Trophoblast cell (in vitro differentiated cells and primary cell): Measurements from ENCODE around the gene FHOD1.

Experiments
- DNase-seq, 2 donors: peaks; one replicate each; pipeline ENCODE4 v3.0.0-alpha.2; 2016
- H2AFZ ChIP-seq: 2 replicates; pipeline ENCODE4 v1.6.1; 2013; ENCODE audit warnings: low read length, moderate library complexity, mild to moderate bottlenecking; ENCODE audit not compliant: insufficient read depth, poor library complexity
- H2AK5ac ChIP-seq: 2 replicates; pipeline ENCODE4 v1.6.1; 2013; ENCODE audit warnings: mild to moderate bottlenecking, low read length
- H2BK120ac ChIP-seq: 2 replicates; pipeline ENCODE4 v1.6.1; 2013; ENCODE audit warnings: low read length, mild to moderate bottlenecking, moderate library complexity; ENCODE audit not compliant: insufficient read depth, poor library complexity
- H2BK12ac ChIP-seq: 2 replicates; pipeline ENCODE4 v1.6.1; 2013; ENCODE audit warnings: mild to moderate bottlenecking, low read length, moderate library complexity
- H2BK5ac ChIP-seq: 2 replicates; pipeline ENCODE4 v1.6.1; 2013; ENCODE audit warnings: low read length, low read depth, moderate library complexity, mild to moderate bottlenecking; ENCODE audit not compliant: poor library complexity
- H3K14ac ChIP-seq: 2 replicates; pipeline ENCODE4 v1.6.1; 2013; ENCODE audit warnings: mild to moderate bottlenecking, low read length
- H3K18ac ChIP-seq: 2 replicates; pipeline ENCODE4 v1.6.1; 2013; ENCODE audit warnings: mild to moderate bottlenecking, low read length
- H3K23ac ChIP-seq: 2 replicates; pipeline ENCODE4 v1.6.1; 2013; ENCODE audit warnings: low read length
- H3K27ac ChIP-seq: 2 replicates; pipeline ENCODE4 v1.5.1; 2013; ENCODE audit warnings: low read depth, mild to moderate bottlenecking, inconsistent platforms, low read length, moderate library complexity
- H3K27me3 ChIP-seq: 2 replicates; pipeline ENCODE4 v1.6.1; 2013; ENCODE audit warnings: inconsistent platforms, mild to moderate bottlenecking, low read length, moderate library complexity; ENCODE audit not compliant: insufficient read depth
- H3K36me3 ChIP-seq, 2 experiments: 1 replicate in 1 of 2; 2 replicates in 1 of 2; pipeline ENCODE4 v1.6.1; 2013; ENCODE audit warnings: low read length in 2 of 2, mild to moderate bottlenecking in 2 of 2, moderate library complexity in 1 of 2; ENCODE audit not compliant: insufficient read depth in 2 of 2, control insufficient read depth in 1 of 2
- H3K4ac ChIP-seq: 2 replicates; pipeline ENCODE4 v1.6.1; 2013; ENCODE audit warnings: low read depth, mild to moderate bottlenecking, low read length, moderate library complexity
- H3K4me1 ChIP-seq, 2 experiments: 1 replicate in 1 of 2; 2 replicates in 1 of 2; pipeline ENCODE4 v1.6.1; 2013; ENCODE audit warnings: low read length in 2 of 2, mild to moderate bottlenecking in 2 of 2, moderate library complexity in 1 of 2; ENCODE audit not compliant: insufficient read depth in 2 of 2, control insufficient read depth in 1 of 2
- H3K4me2 ChIP-seq: 2 replicates; pipeline ENCODE4 v1.6.1; 2013; ENCODE audit warnings: inconsistent platforms, mild to moderate bottlenecking, low read length, moderate library complexity
- H3K4me3 ChIP-seq: 2 replicates; pipeline ENCODE4 v1.5.1; 2013; ENCODE audit warnings: mild to moderate bottlenecking, low read depth, low read length, inconsistent platforms
- H3K79me1 ChIP-seq: one replicate; pipeline ENCODE4 v1.6.1; 2013; ENCODE audit warnings: low read length
- H3K79me2 ChIP-seq: 2 replicates; pipeline ENCODE4 v1.6.1; 2013; ENCODE audit warnings: low read length, mild to moderate bottlenecking; ENCODE audit not compliant: control insufficient read depth, insufficient read depth, poor library complexity
- H3K9ac ChIP-seq: 2 replicates; pipeline ENCODE4 v1.6.1; 2013; ENCODE audit warnings: mild to moderate bottlenecking, low read length
- H3K9me3 ChIP-seq: 2 replicates; pipeline ENCODE4 v1.6.1; 2013; ENCODE audit warnings: low read depth, mild to moderate bottlenecking, control low read depth, inconsistent platforms, low read length; ENCODE audit not compliant: insufficient read depth
- H4K12ac ChIP-seq: 2 replicates; pipeline ENCODE4 v1.6.1; 2013; ENCODE audit warnings: low read depth, mild to moderate bottlenecking, low read length, moderate library complexity
- H4K8ac ChIP-seq: 2 replicates; pipeline ENCODE4 v1.6.1; 2013; ENCODE audit warnings: low read depth, mild to moderate bottlenecking, low read length, moderate library complexity
- H4K91ac ChIP-seq: one replicate; pipeline ENCODE4 v1.6.1; 2013; ENCODE audit warnings: low read depth, mild to moderate bottlenecking, low read length, moderate library complexity
- WGBS: extraction: QIAGEN DNeasy Blood & Tissue Kit; methylation state at CpG from one replicate; pipeline ENCODE4 v1.1.7; 2013; ENCODE audit warnings: missing lambda C conversion rate; ENCODE audit not compliant: insufficient read length, insufficient coverage; ENCODE audit errors: extremely low coverage; 5-methylcytosine and 5-hydroxymethylcytosine counted together

FHOD1 gene

DNA sequence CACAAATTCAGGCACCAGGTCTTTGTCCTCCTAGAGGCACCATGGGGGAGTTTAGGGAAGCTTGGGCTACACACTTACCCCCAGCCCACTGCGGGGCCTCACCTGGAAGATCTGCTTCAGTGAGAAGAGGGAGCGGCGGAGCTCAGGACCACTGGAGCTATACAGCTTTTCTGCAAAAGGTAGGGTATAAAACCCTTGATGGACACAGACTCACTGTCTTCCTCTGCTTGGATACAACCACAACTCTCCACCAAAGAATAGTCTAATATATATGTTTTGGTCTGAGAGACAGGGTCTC lies 9.1 kb downstream of the FHOD1 start:
- H3K4me1 ChIP-seq, result peaks cover 20 to 23% of the 10 kb centered on the region in 2 experiments

DNA sequence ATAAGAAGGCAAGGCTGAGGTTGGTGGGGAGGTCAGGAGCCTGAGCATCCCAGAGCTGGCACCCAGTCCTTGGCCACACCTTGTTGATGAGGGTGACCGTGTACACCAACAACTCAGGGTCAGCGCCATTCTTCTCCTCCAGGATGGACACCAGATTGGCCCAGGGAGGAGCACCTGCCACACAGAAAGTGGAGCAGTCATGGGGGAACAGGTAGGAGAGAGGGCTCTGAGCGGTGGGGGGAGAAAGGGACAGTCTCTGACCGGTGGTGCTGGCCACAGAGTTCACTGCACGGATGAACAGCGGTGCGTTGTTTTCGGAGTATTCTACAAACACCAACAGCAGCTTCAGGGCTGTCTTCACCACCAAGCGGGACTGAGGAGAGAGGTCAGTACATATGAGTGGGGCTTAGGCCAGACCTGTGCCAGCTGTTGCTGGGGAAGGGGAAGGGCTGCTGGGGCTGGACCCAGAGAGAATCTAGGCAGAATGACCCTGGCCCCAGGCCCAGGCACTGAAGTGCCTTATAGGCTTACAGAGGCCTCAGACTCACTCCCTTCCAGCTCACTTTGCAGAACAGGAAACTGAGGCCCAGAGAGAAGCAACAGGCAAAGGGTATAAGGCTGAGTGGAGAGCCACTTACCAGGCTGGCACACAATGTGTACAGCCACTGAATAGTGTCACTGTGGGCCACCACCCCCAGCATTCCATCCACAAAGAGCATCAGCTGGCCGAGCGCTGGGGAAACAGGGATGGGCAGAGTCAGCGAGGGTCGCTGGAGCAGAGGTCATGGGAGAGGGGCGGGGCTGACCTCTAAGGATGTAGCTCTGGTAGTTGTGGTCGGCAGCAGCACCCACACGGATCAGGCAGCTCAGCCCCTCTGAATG lies 9.6 kb downstream of the FHOD1 start:
- DNase-seq, result no peak
- Histone ChIP-seq H2BK5ac (no peak overlapping the region), H4K91ac (no peak overlapping the region), H2AFZ (no peak overlapping the region), H3K79me1 (peaks cover 16% of the 10 kb centered on the region), H2BK12ac (no peak overlapping the region), H3K79me2 (peaks cover 2% of the 10 kb centered on the region), H3K27me3 (no peaks in the 10 kb centered on the region), H3K23ac (no peak overlapping the region), H3K4me2 (no peak overlapping the region), H3K18ac (no peak overlapping the region), H3K14ac (no peak overlapping the region), H3K4me3 (no peak overlapping the region), H2AK5ac (no peak overlapping the region), H3K9ac (no peak overlapping the region), H4K12ac (no peak overlapping the region), H3K4ac (no peak overlapping the region), H2BK120ac (no peak overlapping the region), H4K8ac (no peak overlapping the region), H3K9me3 (no peaks in the 10 kb centered on the region), H3K36me3 (peaks cover 32 to 33% of the 10 kb centered on the region in 2 experiments), H3K4me1 (peaks cover 20 to 23% of the 10 kb centered on the region in 2 experiments), H3K27ac (no peak overlapping the region)
- no CpG with 5 or more reads among the region's 16 CpGs for WGBS

More for the DNA sequence above, 9.1 kb downstream of the FHOD1 start:
- H3K36me3 ChIP-seq, result peaks cover 32 to 33% of the 10 kb centered on the region in 2 experiments
- H2AFZ ChIP-seq, result no peak overlapping the region
- no peaks in the 10 kb centered on the region for H3K9me3 ChIP-seq
- H3K27ac ChIP-seq, result no peak overlapping the region
- peaks cover 16% of the 10 kb centered on the region for H3K79me1 ChIP-seq
- H2BK12ac ChIP-seq, result no peak overlapping the region
- H3K18ac ChIP-seq, result no peak overlapping the region
- H4K91ac ChIP-seq, result no peak overlapping the region
- no peak overlapping the region for H3K14ac ChIP-seq
- H2BK120ac ChIP-seq, result no peak overlapping the region
- no peak overlapping the region for H3K23ac ChIP-seq
- no peak overlapping the region for H3K4me2 ChIP-seq
- no peak overlapping the region for H3K4ac ChIP-seq
- H4K8ac ChIP-seq, result no peak overlapping the region
- H2BK5ac ChIP-seq, result no peak overlapping the region
- DNase-seq, result no peak
- H4K12ac ChIP-seq, result no peak overlapping the region
- H3K79me2 ChIP-seq, result peaks cover 2% of the 10 kb centered on the region
- WGBS, result no CpG with 5 or more reads among the region's 3 CpGs
- no peak overlapping the region for H3K9ac ChIP-seq
- H3K27me3 ChIP-seq, result no peaks in the 10 kb centered on the region
- H3K4me3 ChIP-seq, result no peak overlapping the region
- H2AK5ac ChIP-seq, result no peak overlapping the region

DNA sequence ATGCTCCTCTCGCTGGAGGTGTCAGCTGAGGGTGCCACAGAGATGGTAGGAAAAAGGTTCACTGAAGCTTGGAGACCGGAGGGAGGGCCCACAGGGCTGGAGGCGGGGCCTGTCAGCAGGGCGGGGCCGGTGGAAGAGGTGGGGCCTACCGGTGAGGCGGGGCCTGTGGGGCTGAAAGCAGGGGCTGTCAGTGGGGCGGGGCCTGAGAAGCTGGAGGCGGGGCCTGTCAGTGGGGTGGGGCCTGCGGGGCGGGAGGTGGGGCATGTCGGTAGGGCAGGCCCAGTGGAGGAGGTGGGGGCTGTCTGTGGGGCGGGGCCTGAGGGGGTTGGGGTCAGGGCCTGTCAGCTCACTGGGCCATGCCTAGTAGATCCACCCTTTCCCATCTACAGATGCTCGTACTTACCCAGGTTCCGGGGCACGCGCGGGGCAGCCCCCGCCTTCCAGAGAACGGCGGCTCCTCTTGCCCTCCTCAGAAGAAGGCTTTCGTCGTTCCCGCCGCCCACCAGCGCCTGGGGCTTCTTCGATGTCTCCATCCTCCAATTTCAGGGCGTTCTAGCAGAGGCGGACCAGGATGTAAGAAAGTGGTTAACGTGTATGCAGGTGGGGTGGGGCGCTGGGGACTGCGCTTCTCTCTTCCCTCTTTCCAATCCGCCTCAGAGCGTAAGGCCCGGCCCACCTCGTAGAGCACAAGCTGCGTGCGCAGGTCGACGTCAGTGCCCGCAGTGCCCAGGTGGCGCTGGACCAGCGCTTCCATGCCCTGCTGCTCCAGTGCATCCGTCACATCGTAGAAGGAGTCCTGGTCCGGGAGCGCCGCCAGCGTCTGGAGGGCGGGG lies 10.5 kb downstream of the FHOD1 start:
- Histone ChIP-seq H3K4me1 (peaks cover 14 to 15% of the 10 kb centered on the region in 2 experiments), H3K18ac (no peak overlapping the region), H3K23ac (no peak overlapping the region), H4K12ac (no peak overlapping the region), H2BK5ac (no peak overlapping the region), H3K9me3 (no peaks in the 10 kb centered on the region), H2AK5ac (no peak overlapping the region), H2BK12ac (no peak overlapping the region), H3K4me2 (no peak overlapping the region), H4K91ac (no peak overlapping the region), H3K14ac (no peak overlapping the region), H2AFZ (no peak overlapping the region), H3K4me3 (no peak overlapping the region), H3K27me3 (no peaks in the 10 kb centered on the region), H3K36me3 (peaks cover 35 to 36% of the 10 kb centered on the region in 2 experiments), H3K4ac (no peak overlapping the region), H3K79me2 (peaks cover 2% of the 10 kb centered on the region), H3K27ac (no peak overlapping the region), H2BK120ac (no peak overlapping the region), H3K9ac (no peak overlapping the region), H4K8ac (no peak overlapping the region), H3K79me1 (peaks cover 13% of the 10 kb centered on the region)
- peak; percentile 34 to 42 for DNase-seq
- no CpG with 5 or more reads among the region's 50 CpGs for WGBS

DNA sequence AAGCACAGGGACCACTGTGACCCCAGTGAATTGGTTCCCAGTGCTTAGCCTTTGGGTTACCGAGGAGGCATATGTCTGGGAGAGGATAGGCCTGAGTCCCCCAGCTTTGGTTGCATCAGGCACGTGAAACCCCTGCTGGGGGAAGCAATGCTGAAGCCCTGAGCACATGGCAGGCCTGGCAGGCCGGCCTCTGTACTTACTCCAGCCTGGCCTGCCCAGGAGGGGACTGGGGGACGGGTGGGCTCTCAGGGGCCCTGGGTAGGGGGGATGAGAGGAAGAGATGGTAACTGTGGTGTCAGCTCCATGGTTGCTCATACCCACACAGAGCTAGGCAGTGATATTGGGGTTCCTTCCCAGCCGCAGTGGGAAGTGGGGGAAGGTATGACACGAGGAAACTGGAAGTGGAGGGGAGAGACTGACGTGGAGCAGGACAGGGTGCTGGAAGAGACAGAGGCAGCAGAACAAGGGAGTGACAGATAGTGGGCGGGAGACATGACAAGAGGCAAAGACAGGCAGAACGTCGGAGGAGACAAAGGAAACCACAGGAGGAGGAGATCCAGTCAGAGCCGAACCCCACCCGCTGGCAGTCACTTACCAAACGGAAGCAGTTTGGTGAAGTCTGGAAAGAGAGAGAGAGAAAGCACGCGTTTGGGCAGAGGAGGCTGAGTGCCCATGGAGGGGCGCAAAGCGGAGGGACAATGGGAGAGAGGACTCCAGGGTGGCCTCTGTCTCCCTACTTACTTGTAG lies 11.3 kb downstream of the FHOD1 start:
- DNase-seq, result no peak
- Histone ChIP-seq H4K8ac (no peak overlapping the region), H3K27ac (no peak overlapping the region), H3K79me2 (peaks cover 2% of the 10 kb centered on the region), H3K36me3 (peaks cover 42 to 44% of the 10 kb centered on the region in 2 experiments), H3K4me3 (no peak overlapping the region), H3K4ac (no peak overlapping the region), H3K4me1 (peaks cover 6 to 7% of the 10 kb centered on the region in 2 experiments), H3K23ac (no peak overlapping the region), H3K4me2 (no peak overlapping the region), H3K79me1 (peaks cover 6% of the 10 kb centered on the region), H4K12ac (no peak overlapping the region), H2BK12ac (peak overlapping the region; percentile 37), H2BK120ac (no peak overlapping the region), H3K9me3 (no peaks in the 10 kb centered on the region), H3K9ac (no peak overlapping the region), H2AK5ac (no peak overlapping the region), H3K14ac (no peak overlapping the region), H2AFZ (no peak overlapping the region), H3K27me3 (no peaks in the 10 kb centered on the region), H3K18ac (no peak overlapping the region), H4K91ac (no peak overlapping the region), H2BK5ac (no peak overlapping the region)
- no CpG with 5 or more reads among the region's 17 CpGs for WGBS
